H1 (cell line): ENCODE results near the gene ASPG.

ENCODE experiments used
- ATF2 ChIP-seq: IDR thresholded peaks from 2 replicates; pipeline ENCODE4 v1.6.1; 2012; ENCODE audit warnings: low read length, inconsistent platforms
- BCL11A ChIP-seq, 2 experiments: IDR thresholded peaks; one replicate each; pipeline ENCODE4 v1.6.1; 2011; ENCODE audit warnings: low read depth in 2 of 2, low read length in 2 of 2, mild to moderate bottlenecking in 2 of 2
- CEBPB ChIP-seq: IDR thresholded peaks from 2 replicates; pipeline ENCODE4 v1.6.1; 2012; ENCODE audit warnings: low read depth, low read length
- CHD1 ChIP-seq: IDR thresholded peaks from 2 replicates; pipeline ENCODE4 v1.6.1; 2012; ENCODE audit warnings: low read depth, low read length, improper control_type of control experiment
- CTCF ChIP-seq, 3 experiments: IDR thresholded peaks; 1 replicate in 2 of 3; 2 replicates in 1 of 3; pipeline versions ENCODE4 v1.5.1 to v1.6.1; 2011; ENCODE audit warnings: low read length in 3 of 3, mild to moderate bottlenecking in 3 of 3, inconsistent platforms in 2 of 3, low read depth in 1 of 3, moderate library complexity in 1 of 3; ENCODE audit not compliant: insufficient read depth in 1 of 3; ENCODE audit errors: control extremely low read depth in 1 of 3
- EZH2 ChIP-seq: fragments of 200-600 bp; sonication (generic); IDR thresholded peaks from 2 replicates; pipeline ENCODE4 v1.7.1; 2012; ENCODE audit warnings: low read depth, mild to moderate bottlenecking, moderate library complexity, low read length, inconsistent platforms; ENCODE audit not compliant: severe bottlenecking
- GABPA ChIP-seq: IDR thresholded peaks from 2 replicates; pipeline ENCODE4 v1.6.1; 2011; ENCODE audit warnings: mild to moderate bottlenecking, low read length, moderate library complexity, borderline replicate concordance; ENCODE audit not compliant: insufficient read depth
- KDM1A ChIP-seq: fragments of 200-600, 300-600 bp; sonication (generic); IDR thresholded peaks from 2 replicates; pipeline ENCODE4 v1.7.1; 2016; ENCODE audit warnings: mild to moderate bottlenecking, low read length, borderline replicate concordance
- RAD21 ChIP-seq, 2 experiments: IDR thresholded peaks in 1 of 2; conservative IDR thresholded peaks in 1 of 2; 2 replicates each; pipeline ENCODE4 v1.6.1; 2011; ENCODE audit warnings: low read depth in 2 of 2, low read length in 2 of 2, improper control_type of control experiment in 1 of 2, inconsistent platforms in 1 of 2, mild to moderate bottlenecking in 1 of 2, moderate library complexity in 1 of 2
- SIN3A ChIP-seq, 2 experiments: IDR thresholded peaks in 1 of 2; conservative IDR thresholded peaks in 1 of 2; 2 replicates each; pipeline ENCODE4 v1.6.1; 2011 to 2012; ENCODE audit warnings: low read length in 2 of 2, improper control_type of control experiment in 1 of 2, low read depth in 1 of 2, mild to moderate bottlenecking in 1 of 2
- TCF12 ChIP-seq: IDR thresholded peaks from 2 replicates; pipeline ENCODE4 v1.6.1; 2011; ENCODE audit warnings: low read depth, mild to moderate bottlenecking, low read length
- USF2 ChIP-seq: IDR thresholded peaks from 2 replicates; pipeline ENCODE4 v1.6.1; 2011; ENCODE audit warnings: low read length, improper control_type of control experiment
- YY1 ChIP-seq: IDR thresholded peaks from 2 replicates; pipeline ENCODE4 v1.6.1; 2011; ENCODE audit warnings: low read depth, mild to moderate bottlenecking, low read length

- TF ChIP-seq YY1 (no peak), CEBPB (no peak), TCF12 (no peak), CTCF (IDR thresholded peaks at IDR 0.05; ENCODE audit: control extremely low read depth in 1 of 3, insufficient read depth in 1 of 3, low read depth in 1 of 3, low read length in 3 of 3) (peak in 2 of 3 experiments; percentile 60 to 65; a peak in 3 of 4 replicates), USF2 (no peak), EZH2 (no peak), ATF2 (no peak), RAD21 (IDR thresholded peaks at IDR 0.05 in 1 of 2, conservative IDR thresholded peaks at IDR 0.05 in 1 of 2; ENCODE audit: low read depth in 2 of 2, low read length in 2 of 2) (peak; percentile 57 to 67), GABPA (no peak), SIN3A (conservative IDR thresholded peaks at IDR 0.05 in 1 of 2, IDR thresholded peaks at IDR 0.05 in 1 of 2; ENCODE audit: low read depth in 1 of 2, low read length in 2 of 2) (no peak), KDM1A (no peak), CHD1 (no peak), BCL11A (IDR thresholded peaks at IDR 0.05; ENCODE audit: low read depth in 2 of 2, low read length in 2 of 2) (no peak)
Measured at GRCh38 chr14:104075530-104076151, 9.9 kb upstream of the ASPG start.
